B cell (primary cell): ENCODE data around the gene PCDHGA5. TPM values are rescaled to one million over a fixed set of nuclear protein-coding genes. Genes with fewer than 3 reads are reported as not detected.

Experiments used
- ATAC-seq: fragments of 200-7000 bp; cut with Tn5 transposase; one replicate; pipeline ENCODE4 v1.10.0; 2021; ENCODE audit warnings: low read depth, mild to moderate bottlenecking, moderate number of reproducible peaks, moderate library complexity
- CTCF ChIA-PET: fragments of 350-600 bp; sonication (Branson Sonifier 250); formaldehyde crosslinking; loops from one replicate; lab custom pipeline; 2021; ENCODE audit warnings: antibody characterized with exemption, inconsistent platforms; lab: Charles Lee
- POLR2A ChIA-PET: fragments of 350-600 bp; sonication (Branson Sonifier 250); formaldehyde crosslinking; loops from one replicate; lab custom pipeline; 2021; ENCODE audit warnings: antibody characterized with exemption; lab: Charles Lee
- DNase-seq: peaks from one replicate; pipeline ENCODE4 v3.0.0; 2013
- H2AFZ ChIP-seq: 2 replicates; pipeline ENCODE4 v1.6.1; 2012; ENCODE audit warnings: mild to moderate bottlenecking, low read depth, low read length; ENCODE audit not compliant: insufficient read depth, poor library complexity, severe bottlenecking
- H3K27ac ChIP-seq, 2 donors: 1 replicate in 1 of 2; 2 replicates in 1 of 2; pipeline ENCODE4 v1.5.1; 2012 to 2013; ENCODE audit warnings: low read length in 2 of 2, mild to moderate bottlenecking in 2 of 2, moderate library complexity in 1 of 2
- H3K27me3 ChIP-seq, 4 experiments: fragments of 200-600 bp in 1 of 4; sonication (generic) in 1 of 4; replicated peaks in 1 of 4; 1 replicate in 2 of 4; 2 replicates in 2 of 4; pipeline versions ENCODE4 v1.6.1 to v1.7.0; 2013 to 2016; ENCODE audit warnings: low read length in 3 of 4, mild to moderate bottlenecking in 2 of 4, mixed read lengths in 1 of 4, moderate library complexity in 1 of 4; ENCODE audit not compliant: insufficient read depth in 4 of 4, control insufficient read depth in 3 of 4; ENCODE audit errors: control extremely low read depth in 1 of 4
- H3K36me3 ChIP-seq, 2 experiments: replicated peaks in 1 of 2; 1 replicate in 1 of 2; 2 replicates in 1 of 2; pipeline versions ENCODE4 v1.6.1 to v1.7.1; 2013; ENCODE audit warnings: low read length in 1 of 2; ENCODE audit not compliant: insufficient read depth in 2 of 2, control insufficient read depth in 1 of 2; ENCODE audit errors: control extremely low read depth in 1 of 2, extremely low read depth in 1 of 2
- H3K4me1 ChIP-seq, 2 donors: fragments of 200-600 bp in 1 of 2; sonication (generic) in 1 of 2; 1 replicate in 1 of 2; 2 replicates in 1 of 2; pipeline versions ENCODE4 v1.5.1 to v1.6.1; 2013 to 2017; ENCODE audit warnings: low read length in 2 of 2; ENCODE audit not compliant: control insufficient read depth in 2 of 2, insufficient read depth in 2 of 2
- H3K4me2 ChIP-seq: replicated peaks from 2 replicates; pipeline ENCODE3; 2012; ENCODE audit warnings: mild to moderate bottlenecking, low read depth, low read length; ENCODE audit not compliant: poor library complexity, severe bottlenecking
- H3K4me3 ChIP-seq, 5 experiments: fragments of 200-600 bp in 1 of 5; sonication (generic) in 1 of 5; 1 replicate in 3 of 5; 2 replicates in 2 of 5; pipeline versions ENCODE4 v1.5.1 to v1.7.0; 2011 to 2016; ENCODE audit warnings: low read length in 4 of 5, mild to moderate bottlenecking in 4 of 5, low read depth in 2 of 5, control low read depth in 1 of 5, moderate library complexity in 1 of 5; ENCODE audit not compliant: insufficient read depth in 1 of 5; ENCODE audit errors: control extremely low read depth in 1 of 5, extremely low read depth in 1 of 5
- H3K79me2 ChIP-seq: fragments of 200-600 bp; sonication (generic); one replicate; pipeline ENCODE4 v1.6.0; 2016; ENCODE audit warnings: low read length; ENCODE audit not compliant: control insufficient read depth, insufficient read depth
- H3K9ac ChIP-seq: fragments of 200-600 bp; sonication (generic); 2 replicates; pipeline ENCODE4 v1.6.1; 2017; ENCODE audit warnings: mild to moderate bottlenecking, low read length, moderate library complexity
- H3K9me3 ChIP-seq, 3 donors: one replicate each; pipeline versions ENCODE4 v1.6.1 to v1.7.1; 2013; ENCODE audit warnings: low read length in 2 of 3; ENCODE audit not compliant: control insufficient read depth in 2 of 3, insufficient read depth in 1 of 3; ENCODE audit errors: control extremely low read depth in 1 of 3
- H4K20me1 ChIP-seq: 2 replicates; pipeline ENCODE4 v1.6.0; 2012; ENCODE audit warnings: mild to moderate bottlenecking, low read length; ENCODE audit not compliant: insufficient read depth, control insufficient read depth, poor library complexity, severe bottlenecking
- H3K27ac Mint-ChIP-seq: one replicate; pipeline ENCODE4 v1.8.0; 2021; ENCODE audit warnings: mixed read lengths
- H3K27me3 Mint-ChIP-seq: one replicate; pipeline ENCODE4 v1.8.0; 2021; ENCODE audit warnings: mixed read lengths
- H3K4me1 Mint-ChIP-seq: one replicate; pipeline ENCODE4 v1.8.0; 2021; ENCODE audit warnings: mixed read lengths
- H3K4me3 Mint-ChIP-seq: one replicate; pipeline ENCODE4 v1.8.0; 2021; ENCODE audit warnings: mixed read lengths
- H3K9me3 Mint-ChIP-seq: one replicate; pipeline ENCODE4 v1.8.0; 2022; ENCODE audit warnings: mixed read lengths; ENCODE audit not compliant: insufficient read depth
- CTCF ChIP-seq: fragments of 200-600 bp; IDR thresholded peaks from one replicate; pipeline ENCODE4 v1.8.0; 2022; ENCODE audit warnings: antibody characterized with exemption, mild to moderate bottlenecking
- EZH2 ChIP-seq: IDR thresholded peaks from 2 replicates; pipeline ENCODE4 v1.6.1; 2012; ENCODE audit warnings: borderline replicate concordance, low read depth, mild to moderate bottlenecking, moderate library complexity, low read length; ENCODE audit not compliant: insufficient read depth, poor library complexity, severe bottlenecking
- WGBS: methylation state at CpG from one replicate; pipeline ENCODE4 v1.1.5; 2013; ENCODE audit warnings: missing lambda C conversion rate; ENCODE audit not compliant: insufficient coverage; 5-methylcytosine and 5-hydroxymethylcytosine counted together
- intact Hi-C: fragments of 100-400 bp; cut with micrococcal nuclease; formaldehyde crosslinking; loops from one replicate; pipeline ENCODE4 v1.10.0; 2022
- polyA plus RNA-seq: library from polyadenylated mRNA; depleted of rRNA; stranded (reverse); fragments of >200 nt; gene quantifications from 2 replicates; pipeline ENCODE4 v1.2.3, GENCODE V29; 2012
- total RNA-seq, 2 donors: library from RNA; stranded (reverse); fragments of 120-200 nt in 1 of 2; gene quantifications; 1 replicate in 1 of 2; 2 replicates in 1 of 2; pipeline versions ENCODE4 v1.2.3 to v1.2.4, GENCODE V29; 2013 to 2022

Gene PCDHGA5
- total and polyA plus RNA-seq, 2 donors (not counting 1 experiment from before 2014, with no cell fraction given) = 0.21 to 1.7 TPM

DNA sequence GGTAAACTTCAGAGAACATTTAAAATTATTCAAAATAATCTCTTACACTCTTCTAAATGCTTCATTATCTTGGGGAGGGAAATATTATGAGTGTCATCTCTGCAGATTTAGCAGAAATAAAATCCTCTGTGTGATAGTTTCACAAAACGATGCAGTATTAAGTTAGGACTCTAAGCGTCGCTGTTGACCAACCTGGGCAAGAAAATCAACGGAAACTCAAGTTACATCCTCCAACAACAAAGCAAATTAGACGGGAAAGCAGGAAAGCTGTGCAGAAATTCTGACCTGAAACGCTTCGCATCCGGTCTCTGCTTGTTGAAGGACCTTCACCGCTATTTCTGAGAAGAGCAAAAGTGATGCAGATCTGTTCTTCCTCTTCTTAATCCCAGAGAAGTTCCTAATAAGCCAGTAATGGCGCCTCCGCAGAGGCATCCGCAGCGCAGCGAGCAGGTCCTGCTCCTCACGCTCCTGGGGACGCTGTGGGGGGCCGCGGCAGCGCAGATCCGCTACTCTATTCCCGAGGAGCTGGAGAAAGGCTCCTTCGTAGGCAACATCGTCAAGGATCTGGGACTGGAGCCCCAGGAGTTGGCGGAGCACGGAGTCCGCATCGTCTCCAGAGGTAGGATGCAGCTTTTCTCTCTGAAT lies 9.8 kb downstream of the PCDHGA5 start, which contains the start of gene PCDHGA6:
PCDHGA6 (plus strand) TSS at position 219 of the 645 bp plus-strand sequence; CDS start at position 412, 193 bp downstream.
- 40% methylated on average over 25 of the region's 27 CpGs for WGBS
- CTCF ChIA-PET = interaction anchor here (0.6 to 2.0 kb wide), 4 partner anchors 34 to 641 kb away, joined by 3 to 5 read pairs (median 4); partner anchors contain the start of gene PCDHGB6
- peaks cover 0 to 65% (median 49%) of the 10 kb centered on the region in 3 donors for H3K9me3 ChIP-seq
- peaks cover 0 to 5% of the 10 kb centered on the region in 2 donors for H3K4me1 ChIP-seq
- H3K27me3 ChIP-seq = peaks cover 0 to 66% (median 33%) of the 10 kb centered on the region in 4 experiments
- DNase-seq (no peak), ATAC-seq (no peak)
- no peaks in the 10 kb centered on the region for H3K36me3 ChIP-seq
- no peak within 1 kb of the TSS for H3K27ac ChIP-seq
- no peak within 1 kb of the TSS for H3K9ac ChIP-seq
- Mint-ChIP-seq H3K4me3 (peak within 1 kb of the TSS; percentile 65), H3K27ac (no peak within 1 kb of the TSS), H3K9me3 (peaks cover 12% of the 10 kb centered on the region), H3K27me3 (peaks cover 52% of the 10 kb centered on the region), H3K4me1 (peaks cover 8% of the 10 kb centered on the region)
- peak within 1 kb of the TSS in 1 of 5 experiments; percentile 10 for H3K4me3 ChIP-seq
- peak; percentile 41 for TF ChIP-seq CTCF
- TF ChIP-seq EZH2 = no peak
- peak within 1 kb of the TSS; percentile 38 for H2AFZ ChIP-seq
- intact Hi-C loops = no loop called here
- POLR2A ChIA-PET = no interaction called here
- no peaks in the 10 kb centered on the region for H3K79me2 ChIP-seq
- H3K4me2 ChIP-seq = peak within 1 kb of the TSS; percentile 14
- no peaks in the 10 kb centered on the region for H4K20me1 ChIP-seq

- Histone ChIP-seq H3K9me3 (peaks cover 0 to 65% (median 49%) of the 10 kb centered on the region in 3 donors), H3K9ac (no peak overlapping the region), H3K27ac (no peak overlapping the region), H3K27me3 (peaks cover 0 to 63% (median 33%) of the 10 kb centered on the region in 4 experiments), H4K20me1 (no peaks in the 10 kb centered on the region), H3K4me3 (no peak overlapping the region), H3K79me2 (no peaks in the 10 kb centered on the region), H2AFZ (no peak overlapping the region), H3K4me1 (peaks cover 0 to 5% of the 10 kb centered on the region in 2 donors), H3K36me3 (no peaks in the 10 kb centered on the region), H3K4me2 (no peak overlapping the region)
- no peak for TF ChIP-seq CTCF
- TF ChIP-seq EZH2 = no peak
- POLR2A ChIA-PET = no interaction called here
- no peak for DNase-seq
- H3K9me3 Mint-ChIP-seq = peaks cover 12% of the 10 kb centered on the region
- no peak overlapping the region for H3K4me3 Mint-ChIP-seq
- WGBS = 69% methylated on average over 14 of the region's 14 CpGs
- peaks cover 8% of the 10 kb centered on the region for H3K4me1 Mint-ChIP-seq
- ATAC-seq = no peak
- peaks cover 47% of the 10 kb centered on the region for H3K27me3 Mint-ChIP-seq
- H3K27ac Mint-ChIP-seq = no peak overlapping the region
- CTCF ChIA-PET = interaction anchor here (0.6 to 2.0 kb wide), 4 partner anchors 33 to 640 kb away, joined by 3 to 5 read pairs (median 4); partner anchors contain the start of gene PCDHGB6
- intact Hi-C loops = no loop called here
Observed at GRCh38 chr5:141374627-141375026, 10.7 kb downstream of the PCDHGA5 start.
